ENCODE results near the gene LRRC2.

- TF ChIP-seq CTCF (IDR thresholded peaks at IDR 0.05), result no peak
- no peak for TF ChIP-seq POLR2AphosphoS5 (IDR thresholded peaks at IDR 0.05)
- TF ChIP-seq POLR2A (IDR thresholded peaks at IDR 0.05), result no peak
Observed at GRCh38 chr3:46545818-46546630, 20.1 kb downstream of the LRRC2 start.
